CD14-positive monocyte (primary cell): ENCODE measurements around the gene APLN. TPM values are rescaled to one million over a fixed set of nuclear protein-coding genes. Genes with fewer than 3 reads are reported as not detected.

Source experiments
- DNase-seq, 3 donors: peaks; one replicate each; pipeline ENCODE4 v3.0.0-alpha.2; 2011 to 2022
- H2AFZ ChIP-seq: 2 replicates; pipeline ENCODE4 v1.6.0; 2012; ENCODE audit warnings: mild to moderate bottlenecking, low read depth, low read length, inconsistent platforms; ENCODE audit not compliant: insufficient read depth, poor library complexity, severe bottlenecking
- H3K27ac ChIP-seq, 2 donors: 1 replicate in 1 of 2; 2 replicates in 1 of 2; pipeline ENCODE4 v1.5.1; 2012 to 2013; ENCODE audit warnings: low read length in 2 of 2, control low read depth in 1 of 2, inconsistent platforms in 1 of 2, low read depth in 1 of 2, mild to moderate bottlenecking in 1 of 2
- H3K27me3 ChIP-seq, 2 donors: one replicate each; pipeline versions ENCODE4 v1.6.0 to v1.6.1; 2011 to 2013; ENCODE audit warnings: low read length in 2 of 2; ENCODE audit not compliant: control insufficient read depth in 2 of 2, insufficient read depth in 2 of 2
- H3K36me3 ChIP-seq, 2 donors: replicated peaks in 1 of 2; 1 replicate in 1 of 2; 2 replicates in 1 of 2; pipeline versions ENCODE4 v1.5.1 to v1.6.1; 2012 to 2013; ENCODE audit warnings: low read length in 2 of 2, control low read depth in 1 of 2, inconsistent platforms in 1 of 2, mild to moderate bottlenecking in 1 of 2; ENCODE audit not compliant: insufficient read depth in 2 of 2, control insufficient read depth in 1 of 2
- H3K4me1 ChIP-seq, 2 donors: 1 replicate in 1 of 2; 2 replicates in 1 of 2; pipeline versions ENCODE4 v1.5.1 to v1.6.1; 2012 to 2013; ENCODE audit warnings: low read length in 2 of 2, control low read depth in 1 of 2, inconsistent platforms in 1 of 2, mild to moderate bottlenecking in 1 of 2, moderate library complexity in 1 of 2; ENCODE audit not compliant: insufficient read depth in 2 of 2, control insufficient read depth in 1 of 2
- H3K4me2 ChIP-seq: replicated peaks from 2 replicates; pipeline ENCODE3; 2012; ENCODE audit warnings: low read length, moderate library complexity, mild to moderate bottlenecking; ENCODE audit not compliant: poor library complexity, severe bottlenecking; ENCODE audit errors: extremely low read depth
- H3K4me3 ChIP-seq, 3 experiments: fragments of 200-600 bp in 1 of 3; sonication (generic) in 1 of 3; replicated peaks in 1 of 3; 1 replicate in 2 of 3; 2 replicates in 1 of 3; pipeline ENCODE4 v1.5.1; 2011 to 2013; ENCODE audit warnings: low read length in 3 of 3, mild to moderate bottlenecking in 3 of 3, control low read depth in 2 of 3, low read depth in 2 of 3, inconsistent platforms in 1 of 3, moderate library complexity in 1 of 3
- H3K79me2 ChIP-seq: 2 replicates; pipeline ENCODE4 v1.6.0; 2012; ENCODE audit warnings: mild to moderate bottlenecking, control low read depth, inconsistent platforms, low read length, moderate library complexity; ENCODE audit not compliant: insufficient read depth
- H3K9ac ChIP-seq: 2 replicates; pipeline ENCODE4 v1.6.0; 2017; ENCODE audit warnings: low read length, mild to moderate bottlenecking; ENCODE audit not compliant: insufficient read depth, poor library complexity, severe bottlenecking
- H3K9me3 ChIP-seq, 2 donors: replicated peaks in 1 of 2; 1 replicate in 1 of 2; 2 replicates in 1 of 2; pipeline versions ENCODE4 v1.5.1 to v1.6.1; 2012 to 2013; ENCODE audit warnings: low read length in 2 of 2, control low read depth in 1 of 2; ENCODE audit not compliant: control insufficient read depth in 1 of 2, insufficient read depth in 1 of 2
- H4K20me1 ChIP-seq: 2 replicates; pipeline ENCODE4 v1.6.0; 2012; ENCODE audit warnings: mild to moderate bottlenecking, low read length, control low read depth, moderate library complexity; ENCODE audit not compliant: insufficient read depth
- H3K27ac Mint-ChIP-seq, 7 donors: one replicate each; pipeline ENCODE4 v1.8.0; 2020; ENCODE audit warnings: mild to moderate bottlenecking in 7 of 7, mixed read lengths in 7 of 7, moderate library complexity in 6 of 7, inconsistent platforms in 2 of 7
- H3K27me3 Mint-ChIP-seq, 3 donors: one replicate each; pipeline ENCODE4 v1.8.0; 2021 to 2022; ENCODE audit warnings: low read depth in 3 of 3, mild to moderate bottlenecking in 3 of 3, mixed read lengths in 3 of 3, moderate library complexity in 3 of 3, inconsistent platforms in 1 of 3
- H3K36me3 Mint-ChIP-seq, 2 donors: one replicate each; pipeline ENCODE4 v1.8.0; 2020; ENCODE audit warnings: mixed read lengths in 2 of 2, inconsistent platforms in 1 of 2, mild to moderate bottlenecking in 1 of 2
- H3K4me1 Mint-ChIP-seq: one replicate; pipeline ENCODE4 v1.8.0; 2020; ENCODE audit warnings: mild to moderate bottlenecking, mixed read lengths
- H3K4me3 Mint-ChIP-seq, 2 donors: one replicate each; pipeline ENCODE4 v1.8.0; 2020; ENCODE audit warnings: mild to moderate bottlenecking in 2 of 2, mixed read lengths in 2 of 2, moderate library complexity in 1 of 2
- H3K9me3 Mint-ChIP-seq, 7 donors: one replicate each; pipeline ENCODE4 v1.8.0; 2020 to 2022; ENCODE audit warnings: mixed read lengths in 7 of 7, mild to moderate bottlenecking in 6 of 7, moderate library complexity in 6 of 7, inconsistent platforms in 2 of 7
- WGBS: methylation state at CpG from one replicate; pipeline ENCODE4 v1.1.5; 2013; ENCODE audit warnings: missing lambda C conversion rate; ENCODE audit not compliant: insufficient coverage; 5-methylcytosine and 5-hydroxymethylcytosine counted together
- intact Hi-C, 2 donors: fragments of 100-400 bp; cut with micrococcal nuclease; formaldehyde crosslinking; loops; one replicate each; pipeline versions ENCODE4 v1.15.0 to v1.15.1; 2023
- polyA plus RNA-seq, 3 donors: library from polyadenylated mRNA; depleted of rRNA in 1 of 3; unstranded in 2 of 3; stranded (reverse) in 1 of 3; fragments of 300-500 nt in 2 of 3; fragments of >200 nt in 1 of 3; fragmentation: Illumina TruSeq in 2 of 3; gene quantifications; 1 replicate in 2 of 3; 2 replicates in 1 of 3; pipeline ENCODE4 v1.2.3, GENCODE V29; 2012 to 2021
- TF ChIP-seq, protein P1 (sequence below): fragments of 200-600 bp; IDR thresholded peaks from one replicate; pipeline ENCODE4 v1.8.0; 2022; ENCODE audit warnings: antibody characterized with exemption, mild to moderate bottlenecking

The APLN gene
- polyA plus RNA-seq, 3 donors: 0.03 TPM; not detected in 2

DNA sequence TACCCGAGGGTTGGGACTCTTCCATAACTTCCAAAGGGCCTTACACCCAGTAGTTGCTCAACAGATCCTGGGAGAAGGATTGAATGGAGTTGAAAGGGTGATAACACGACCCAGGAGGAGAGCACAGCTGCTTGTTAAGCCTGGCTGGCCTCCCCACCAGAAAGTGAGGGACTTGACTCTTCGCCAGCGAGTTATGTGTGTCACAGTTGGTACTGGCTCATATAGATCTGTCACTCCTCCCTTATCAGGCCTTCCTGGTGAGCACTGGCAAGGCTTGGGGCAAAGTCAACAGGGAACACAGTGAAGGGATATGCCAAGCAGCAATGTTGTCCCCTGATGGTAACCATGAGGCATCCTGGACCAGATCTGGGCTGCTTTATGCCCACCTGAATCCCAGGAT is 35.8 kb downstream of the APLN start:
- Histone ChIP-seq H3K9ac (no peak overlapping the region), H3K4me2 (no peak overlapping the region), H3K36me3 (no peaks in the 10 kb centered on the region), H3K27ac (no peak overlapping the region), H3K4me1 (peaks cover 10% of the 10 kb centered on the region in 2 donors), H3K27me3 (no peaks in the 10 kb centered on the region), H3K79me2 (no peaks in the 10 kb centered on the region), H3K4me3 (no peak overlapping the region), H4K20me1 (no peaks in the 10 kb centered on the region), H3K9me3 (no peaks in the 10 kb centered on the region), H2AFZ (no peak overlapping the region)
- H3K9me3 Mint-ChIP-seq: no peaks in the 10 kb centered on the region
- intact Hi-C loops: no loop called here
- no peak overlapping the region for H3K4me3 Mint-ChIP-seq
- H3K27me3 Mint-ChIP-seq: peaks cover 0 to 2% (median 0%) of the 10 kb centered on the region in 3 donors
- peaks cover 11% of the 10 kb centered on the region for H3K4me1 Mint-ChIP-seq
- TF ChIP-seq, protein P1, sequence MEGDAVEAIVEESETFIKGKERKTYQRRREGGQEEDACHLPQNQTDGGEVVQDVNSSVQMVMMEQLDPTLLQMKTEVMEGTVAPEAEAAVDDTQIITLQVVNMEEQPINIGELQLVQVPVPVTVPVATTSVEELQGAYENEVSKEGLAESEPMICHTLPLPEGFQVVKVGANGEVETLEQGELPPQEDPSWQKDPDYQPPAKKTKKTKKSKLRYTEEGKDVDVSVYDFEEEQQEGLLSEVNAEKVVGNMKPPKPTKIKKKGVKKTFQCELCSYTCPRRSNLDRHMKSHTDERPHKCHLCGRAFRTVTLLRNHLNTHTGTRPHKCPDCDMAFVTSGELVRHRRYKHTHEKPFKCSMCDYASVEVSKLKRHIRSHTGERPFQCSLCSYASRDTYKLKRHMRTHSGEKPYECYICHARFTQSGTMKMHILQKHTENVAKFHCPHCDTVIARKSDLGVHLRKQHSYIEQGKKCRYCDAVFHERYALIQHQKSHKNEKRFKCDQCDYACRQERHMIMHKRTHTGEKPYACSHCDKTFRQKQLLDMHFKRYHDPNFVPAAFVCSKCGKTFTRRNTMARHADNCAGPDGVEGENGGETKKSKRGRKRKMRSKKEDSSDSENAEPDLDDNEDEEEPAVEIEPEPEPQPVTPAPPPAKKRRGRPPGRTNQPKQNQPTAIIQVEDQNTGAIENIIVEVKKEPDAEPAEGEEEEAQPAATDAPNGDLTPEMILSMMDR: no peak
- no peak for DNase-seq
- WGBS: no CpG with 5 or more reads among the region's 4 CpGs
- H3K27ac Mint-ChIP-seq: no peak overlapping the region
- no peaks in the 10 kb centered on the region for H3K36me3 Mint-ChIP-seq

DNA sequence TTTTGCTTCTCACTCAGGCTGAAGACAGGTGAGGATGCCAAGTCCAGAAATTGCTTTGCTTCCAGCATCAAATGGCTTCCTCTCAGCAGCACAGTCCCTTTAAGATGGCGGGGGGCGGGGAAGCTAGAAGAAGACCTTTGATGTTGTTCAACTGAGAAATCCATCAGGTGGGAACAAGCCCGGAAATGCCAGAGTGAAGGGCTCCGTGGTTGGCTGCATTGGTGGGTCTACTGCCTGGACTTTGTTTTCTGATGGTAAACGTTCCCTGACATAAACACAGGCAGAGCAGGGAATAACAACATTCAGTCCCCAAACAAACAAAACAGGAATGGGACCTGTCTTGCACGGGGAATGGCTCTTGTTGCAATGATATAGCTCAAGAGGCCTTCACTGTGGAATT is 37.3 kb downstream of the APLN start:
- no peak overlapping the region for H3K27ac Mint-ChIP-seq
- Histone ChIP-seq H3K36me3 (no peaks in the 10 kb centered on the region), H3K9ac (no peak overlapping the region), H3K4me3 (no peak overlapping the region), H3K4me1 (peaks cover 10% of the 10 kb centered on the region in 2 donors), H3K79me2 (no peaks in the 10 kb centered on the region), H3K27ac (no peak overlapping the region), H4K20me1 (no peaks in the 10 kb centered on the region), H3K4me2 (no peak overlapping the region), H3K27me3 (no peaks in the 10 kb centered on the region), H2AFZ (no peak overlapping the region), H3K9me3 (no peaks in the 10 kb centered on the region)
- H3K36me3 Mint-ChIP-seq: no peaks in the 10 kb centered on the region
- peaks cover 0 to 1% (median 0%) of the 10 kb centered on the region in 7 donors for H3K9me3 Mint-ChIP-seq
- TF ChIP-seq, protein P1: no peak
- DNase-seq: no peak
- WGBS: 93% methylated on average over 3 of the region's 6 CpGs
- peaks cover 0 to 2% (median 0%) of the 10 kb centered on the region in 3 donors for H3K27me3 Mint-ChIP-seq
- intact Hi-C loops: no loop called here
- H3K4me3 Mint-ChIP-seq: no peak overlapping the region
- H3K4me1 Mint-ChIP-seq: peaks cover 11% of the 10 kb centered on the region
